ENCODE measurements around the gene TOR1AIP2. TPM values are rescaled to one million over a fixed set of nuclear protein-coding genes. Genes with fewer than 3 reads are reported as not detected.

TOR1AIP2 gene
- total and polyA plus RNA-seq, 7 donors = 4.2 to 47.9 (median 43.2) TPM

GRCh38 chr1:179917601-179918429, 40.2 kb upstream of the TOR1AIP2 start:
- Histone ChIP-seq H3K4me1 (peaks cover 0 to 1% (median 0%) of the 10 kb centered on the region in 4 donors), H3K27me3 (no peaks in the 10 kb centered on the region), H3K36me3 (peaks cover 22 to 85% (median 40%) of the 10 kb centered on the region in 4 donors), H3K9me3 (no peaks in the 10 kb centered on the region), H3K27ac (no peak overlapping the region), H3K4me3 (no peak overlapping the region)
- WGBS, 2 donors = 85 to 86% methylated on average over 10 of the region's 10 CpGs
- intact Hi-C loops (cut with DNase I) = no loop called here
- no peak for DNase-seq
- TF ChIP-seq POLR2A (IDR thresholded peaks at IDR 0.05) (no peak), CTCF (IDR thresholded peaks at IDR 0.05) (no peak), EP300 (IDR thresholded peaks at IDR 0.05) (no peak), POLR2AphosphoS5 (IDR thresholded peaks at IDR 0.05) (no peak)

GRCh38 chr1:179911812-179912211, 34.2 kb upstream of the TOR1AIP2 start:
- Histone ChIP-seq H3K4me1 (peaks cover 0 to 2% (median 0%) of the 10 kb centered on the region in 4 donors), H3K27ac (no peak overlapping the region), H3K36me3 (peaks cover 17 to 90% (median 39%) of the 10 kb centered on the region in 4 donors), H3K27me3 (no peaks in the 10 kb centered on the region), H3K4me3 (no peak overlapping the region), H3K9me3 (no peaks in the 10 kb centered on the region)
- no peak for DNase-seq
- 95% methylated on average over 3 of the region's 3 CpGs for WGBS, 2 donors
- intact Hi-C loops (cut with DNase I) = no loop called here
- TF ChIP-seq POLR2AphosphoS5 (IDR thresholded peaks at IDR 0.05) (no peak), CTCF (IDR thresholded peaks at IDR 0.05) (no peak), POLR2A (IDR thresholded peaks at IDR 0.05) (no peak), EP300 (IDR thresholded peaks at IDR 0.05) (no peak)

GRCh38 chr1:179910934-179911333, 33.3 kb upstream of the TOR1AIP2 start:
- Histone ChIP-seq H3K27me3 (no peaks in the 10 kb centered on the region), H3K36me3 (peaks cover 15 to 90% (median 38%) of the 10 kb centered on the region in 4 donors), H3K9me3 (no peaks in the 10 kb centered on the region), H3K4me3 (no peak overlapping the region), H3K4me1 (peaks cover 0 to 2% (median 0%) of the 10 kb centered on the region in 4 donors), H3K27ac (no peak overlapping the region)
- no peak for TF ChIP-seq CTCF (IDR thresholded peaks at IDR 0.05)
- TF ChIP-seq EP300 (IDR thresholded peaks at IDR 0.05) = no peak
- no peak for TF ChIP-seq POLR2AphosphoS5 (IDR thresholded peaks at IDR 0.05)
- no peak for TF ChIP-seq POLR2A (IDR thresholded peaks at IDR 0.05)
- intact Hi-C loops (cut with DNase I) = no loop called here
- no peak for DNase-seq
- WGBS, 2 donors = 79 to 87% methylated on average over 1 of the region's 1 CpG

- Histone ChIP-seq H3K36me3 (peaks cover 14 to 86% (median 37%) of the 10 kb centered on the region in 4 donors), H3K4me1 (peaks cover 0 to 48% (median 37%) of the 10 kb centered on the region in 4 donors), H3K27me3 (no peaks in the 10 kb centered on the region), H3K9me3 (no peaks in the 10 kb centered on the region), H3K27ac (no peak overlapping the region), H3K4me3 (no peak overlapping the region)
- TF ChIP-seq EP300 (IDR thresholded peaks at IDR 0.05) (no peak), POLR2AphosphoS5 (IDR thresholded peaks at IDR 0.05) (no peak), POLR2A (IDR thresholded peaks at IDR 0.05) (no peak), CTCF (IDR thresholded peaks at IDR 0.05) (no peak)
- intact Hi-C loops (cut with DNase I) = no loop called here
- no peak for DNase-seq
- 90 to 93% methylated on average over 4 of the region's 4 CpGs for WGBS, 2 donors
These were observed 12.0 kb upstream of the TOR1AIP2 start for GRCh38 chr1:179889589-179889988.
